GM21529 (cell line): ENCODE data around the gene ADD3.

Experiments
- ATAC-seq: cut with Tn5 transposase; IDR thresholded peaks from one replicate; pipeline ENCODE4 v1.9.1; 2021; ENCODE audit not compliant: unreplicated experiment

ADD3 gene

GRCh38 chr10:110142965-110143364 is 135.2 kb downstream of the ADD3 start:
- no peak for ATAC-seq

- ATAC-seq = no peak
Observed at GRCh38 chr10:110144507-110144906, 136.7 kb downstream of the ADD3 start.

GRCh38 chr10:110147961-110148360 is 140.2 kb downstream of the ADD3 start:
- no peak for ATAC-seq

- ATAC-seq = no peak
Observed at GRCh38 chr10:110149259-110149658, 141.5 kb downstream of the ADD3 start.

GRCh38 chr10:110150046-110150445 is 142.3 kb downstream of the ADD3 start:
- ATAC-seq = no peak

GRCh38 chr10:110150981-110151380 is 143.2 kb downstream of the ADD3 start:
- ATAC-seq = no peak

- no peak for ATAC-seq
Observed at GRCh38 chr10:110151467-110151866, 143.7 kb downstream of the ADD3 start.

- ATAC-seq = no peak
Observed at GRCh38 chr10:110151971-110152370, 144.2 kb downstream of the ADD3 start.

GRCh38 chr10:110153396-110153795 is 145.6 kb downstream of the ADD3 start:
- ATAC-seq = no peak

- ATAC-seq = no peak
Observed at GRCh38 chr10:110156046-110156445, 148.3 kb downstream of the ADD3 start.

- no peak for ATAC-seq
Observed at GRCh38 chr10:110158051-110159005, 150.5 kb downstream of the ADD3 start.

GRCh38 chr10:110160081-110160480 is 152.3 kb downstream of the ADD3 start:
- no peak for ATAC-seq

- ATAC-seq = no peak
Observed at GRCh38 chr10:110160522-110160921, 152.7 kb downstream of the ADD3 start.

GRCh38 chr10:110162741-110163145 is 155.0 kb downstream of the ADD3 start:
- no peak for ATAC-seq

GRCh38 chr10:110163192-110163773 is 155.5 kb downstream of the ADD3 start:
- ATAC-seq = no peak

- no peak for ATAC-seq
Observed at GRCh38 chr10:110163841-110164240, 156.1 kb downstream of the ADD3 start.

GRCh38 chr10:110165239-110165638 is 157.5 kb downstream of the ADD3 start:
- no peak for ATAC-seq

GRCh38 chr10:110167149-110167548 is 159.4 kb downstream of the ADD3 start:
- ATAC-seq = no peak

- ATAC-seq = peak; percentile 76
Observed at GRCh38 chr10:110168601-110169481, 161.1 kb downstream of the ADD3 start.

GRCh38 chr10:110169586-110169985 is 161.8 kb downstream of the ADD3 start:
- no peak for ATAC-seq
